ENCODE data around the gene CSN2.
"Not testable (repeated sequence)": the region's sequence is repeated elsewhere in the genome, so short reads cannot be mapped to it uniquely, and the experiment has no call there.

CSN2 gene

GRCh38 chr4:69965628-69966027 lies at the start of gene CSN2:
Gene CSN2 (minus strand): TSS chr4:69965728. CDS start chr4:69960995, 4,733 bp downstream.
- no peak for DNase-seq

GRCh38 chr4:70008771-70009170 lies 43.2 kb upstream of the CSN2 start:
- no peak for DNase-seq

GRCh38 chr4:70002507-70002906 lies 37.0 kb upstream of the CSN2 start:
- DNase-seq: no peak

- DNase-seq: no peak
Measured at GRCh38 chr4:70000711-70001110, 35.2 kb upstream of the CSN2 start.

GRCh38 chr4:69999420-69999819 lies 33.9 kb upstream of the CSN2 start:
- DNase-seq: no peak

GRCh38 chr4:69995526-69996016 lies 30.0 kb upstream of the CSN2 start, which contains the start of gene STATH:
Gene STATH (plus strand): TSS chr4:69995966. CDS start chr4:69998438, 2,472 bp downstream.
- DNase-seq: no peak

GRCh38 chr4:69994782-69995181 lies 29.3 kb upstream of the CSN2 start:
- no peak for DNase-seq

GRCh38 chr4:69991016-69991415 lies 25.5 kb upstream of the CSN2 start:
- no peak for DNase-seq

GRCh38 chr4:69986663-69987062 lies 21.1 kb upstream of the CSN2 start:
- DNase-seq: no peak

GRCh38 chr4:69984030-69984443 lies 18.5 kb upstream of the CSN2 start:
- DNase-seq: no peak

GRCh38 chr4:69977582-69977981 lies 12.1 kb upstream of the CSN2 start:
- no peak for DNase-seq

- no peak for DNase-seq
Measured at GRCh38 chr4:69974631-69975030, 9.1 kb upstream of the CSN2 start.

GRCh38 chr4:69970071-69970470 lies 4.5 kb upstream of the CSN2 start:
- DNase-seq: no peak

GRCh38 chr4:69957209-69957608 lies 8.3 kb downstream of the CSN2 start:
- DNase-seq: no peak

GRCh38 chr4:69951602-69952001 lies 13.9 kb downstream of the CSN2 start:
- no peak for DNase-seq

GRCh38 chr4:69936566-69936965 lies 29.0 kb downstream of the CSN2 start:
- no peak for DNase-seq

- no peak for DNase-seq
Measured at GRCh38 chr4:69934150-69934549, 31.4 kb downstream of the CSN2 start.

GRCh38 chr4:69930768-69931167 lies 34.8 kb downstream of the CSN2 start, which contains the start of gene CSN1S1:
Gene CSN1S1 (plus strand): TSS chr4:69931068. CDS start chr4:69932556, 1,488 bp downstream.
- no peak for DNase-seq

- DNase-seq: not testable (repeated sequence)
Measured at GRCh38 chr4:69923782-69924410, 41.6 kb downstream of the CSN2 start.

GRCh38 chr4:69920874-69921273 lies 44.7 kb downstream of the CSN2 start:
- no peak for DNase-seq

- DNase-seq: no peak
Measured at GRCh38 chr4:69910016-69910782, 55.3 kb downstream of the CSN2 start.

- no peak for DNase-seq
Measured at GRCh38 chr4:69909195-69909594, 56.3 kb downstream of the CSN2 start.

GRCh38 chr4:69907151-69907550 lies 58.4 kb downstream of the CSN2 start:
- no peak for DNase-seq

Measured in activated CD4-positive, alpha-beta T cell treated with anti-CD3 and anti-CD28 coated beads for 48 hours (primary cell).